GM12873 (cell line): ENCODE measurements around the gene APLF.
A peak's percentile ranks its signal among the peaks of the same experiment; 100 is the strongest.

Experiments used
- CTCF ChIP-seq: IDR thresholded peaks from 2 replicates; pipeline ENCODE4 v1.5.1; 2012; ENCODE audit warnings: low read depth, mild to moderate bottlenecking, moderate library complexity, low read length, control low read depth; ENCODE audit not compliant: insufficient read depth; ENCODE audit errors: missing control alignments

Gene APLF

DNA sequence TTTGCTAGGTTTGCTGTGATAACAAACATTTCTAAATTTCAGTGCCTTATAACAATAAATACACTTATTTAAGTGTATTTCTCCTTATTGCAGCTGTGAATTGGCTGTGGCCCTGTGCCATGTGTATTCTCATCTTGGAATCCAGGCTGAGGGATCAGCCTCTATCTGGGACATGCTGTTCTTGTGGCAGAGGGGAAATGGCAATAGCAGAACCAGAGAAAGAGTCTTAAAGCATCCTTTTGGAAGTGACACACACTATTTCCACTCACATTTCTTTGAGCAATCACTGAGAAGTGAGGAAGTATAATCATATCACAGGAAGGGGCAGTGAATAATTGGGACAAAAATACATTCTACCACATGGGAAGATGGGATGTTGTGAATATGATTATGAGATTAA, 109.8 kb downstream of the APLF start:
- no peak for TF ChIP-seq CTCF

DNA sequence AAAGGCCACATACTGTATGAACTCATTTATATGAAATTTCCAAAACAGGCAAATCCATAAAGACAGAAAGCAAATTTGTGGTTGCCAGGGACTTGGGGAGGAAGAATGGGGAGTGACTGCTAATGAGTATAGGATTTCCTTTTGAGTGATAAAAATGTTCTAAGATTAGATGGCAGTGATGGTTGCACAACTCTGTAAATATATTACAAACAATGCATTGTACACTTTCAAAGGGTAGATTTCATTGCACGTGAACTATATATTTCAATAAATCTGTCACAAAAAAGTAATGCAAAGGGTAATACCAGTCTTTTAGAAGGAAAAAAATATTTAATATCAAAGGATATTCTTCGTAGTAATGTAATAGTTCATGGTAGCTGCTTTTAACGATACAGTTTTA, 112.3 kb downstream of the APLF start:
- TF ChIP-seq CTCF, result no peak

DNA sequence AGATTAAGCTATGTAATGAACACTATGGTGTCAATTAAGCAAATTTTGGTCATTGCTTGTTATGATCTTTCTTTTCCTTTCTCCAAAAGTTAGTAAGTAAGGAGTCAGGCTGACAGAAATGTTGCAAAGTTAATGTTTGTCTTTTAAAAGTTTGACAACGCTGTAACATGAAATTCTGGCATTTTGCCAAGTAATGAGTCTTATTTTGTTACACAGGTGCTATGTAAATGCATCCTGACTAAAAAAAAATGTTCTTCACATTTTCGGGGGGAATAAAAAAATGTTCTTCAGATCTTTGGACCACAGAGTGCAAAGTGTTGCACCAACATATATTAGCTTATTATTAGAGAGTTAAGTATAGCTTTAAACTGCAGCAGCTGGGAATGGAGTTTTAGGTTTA, 121.2 kb downstream of the APLF start:
- TF ChIP-seq CTCF, result no peak

DNA sequence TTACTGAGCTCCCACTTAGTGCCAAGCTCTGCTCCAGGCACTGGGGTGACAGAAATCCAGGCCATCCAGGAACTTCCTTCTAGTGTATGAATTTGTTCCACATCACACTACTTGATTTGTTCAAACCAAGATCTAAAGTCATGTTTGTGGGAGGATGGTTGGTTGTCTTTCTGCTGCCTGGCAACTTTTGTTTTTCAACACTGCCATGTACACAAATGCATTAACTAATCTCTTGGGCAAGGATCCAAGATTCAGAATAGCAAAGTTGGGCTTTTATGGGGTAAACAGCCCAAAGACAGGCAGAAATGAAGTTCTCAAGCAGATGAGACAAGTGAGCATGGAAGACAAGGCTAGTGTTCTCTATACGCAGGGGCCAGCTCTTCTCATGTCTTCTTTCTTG, 122.6 kb downstream of the APLF start:
- TF ChIP-seq CTCF, result no peak

GRCh38 chr2:68590702-68591101, 123.3 kb downstream of the APLF start:
- no peak for TF ChIP-seq CTCF

DNA sequence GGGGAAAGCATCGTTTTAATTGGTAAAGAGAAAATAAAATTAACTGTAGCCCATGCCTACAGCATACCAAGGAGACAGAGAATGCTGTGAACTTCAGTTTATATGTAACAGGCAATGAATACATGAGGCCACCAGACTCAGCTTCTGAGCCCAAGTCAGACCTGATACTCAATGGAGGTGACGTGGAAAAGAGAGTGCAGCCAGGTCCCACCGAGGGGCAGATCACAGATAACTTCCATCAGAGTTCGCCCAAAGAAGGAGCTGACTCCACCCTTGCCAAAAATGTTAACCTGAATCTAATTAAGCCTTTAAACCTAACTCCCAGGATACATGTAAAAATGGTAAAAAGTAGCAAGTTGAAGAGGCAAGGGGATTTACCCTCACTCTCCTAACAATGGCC, 123.8 kb downstream of the APLF start:
- no peak for TF ChIP-seq CTCF

DNA sequence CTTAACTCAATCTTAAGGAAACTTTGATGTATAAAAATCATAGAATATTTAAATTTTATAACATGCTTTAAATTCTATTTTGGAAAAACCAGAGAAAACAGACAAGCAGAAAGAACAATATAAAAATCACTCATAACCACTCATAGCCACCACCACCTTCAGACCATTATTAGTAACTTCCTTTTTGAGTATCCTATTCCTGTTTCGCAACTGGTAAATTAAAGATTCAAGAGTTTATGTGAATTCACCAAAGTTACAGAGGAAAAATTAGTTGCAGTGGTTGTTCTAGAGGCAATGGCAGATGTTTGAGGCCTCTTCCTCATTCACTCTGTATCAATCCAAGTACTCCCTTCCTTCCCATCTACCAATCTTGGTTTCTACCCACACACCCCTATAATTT, 126.7 kb downstream of the APLF start:
- TF ChIP-seq CTCF, result no peak

- TF ChIP-seq CTCF, result peak; percentile 84
These were observed 127.5 kb downstream of the APLF start for GRCh38 chr2:68594674-68595492.
